Measurements from ENCODE around the gene MGAT4A.
"Not testable (repeated sequence)": the region's sequence is repeated elsewhere in the genome, so short reads cannot be mapped to it uniquely, and the experiment has no call there.

Gene MGAT4A

DNA sequence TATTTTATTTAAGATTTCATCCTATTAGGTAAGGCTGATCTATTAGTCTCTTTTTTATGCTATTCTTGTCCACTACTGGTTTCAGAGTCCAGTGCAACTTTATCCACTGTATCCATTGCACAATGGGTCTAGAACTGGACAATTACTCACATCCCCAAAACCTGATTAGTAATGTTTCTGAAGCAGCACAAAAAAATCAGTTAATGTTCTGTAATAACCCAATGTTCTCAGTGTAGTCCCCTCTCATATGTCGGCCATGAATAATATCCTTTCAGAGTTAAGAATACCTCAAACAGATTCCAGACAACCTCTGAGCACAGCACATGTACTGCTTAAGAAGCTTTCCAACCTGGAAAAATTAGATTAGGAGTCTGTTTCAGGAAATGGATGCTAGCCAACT lies 29.7 kb downstream of the MGAT4A start:
- no peak for DNase-seq

DNA sequence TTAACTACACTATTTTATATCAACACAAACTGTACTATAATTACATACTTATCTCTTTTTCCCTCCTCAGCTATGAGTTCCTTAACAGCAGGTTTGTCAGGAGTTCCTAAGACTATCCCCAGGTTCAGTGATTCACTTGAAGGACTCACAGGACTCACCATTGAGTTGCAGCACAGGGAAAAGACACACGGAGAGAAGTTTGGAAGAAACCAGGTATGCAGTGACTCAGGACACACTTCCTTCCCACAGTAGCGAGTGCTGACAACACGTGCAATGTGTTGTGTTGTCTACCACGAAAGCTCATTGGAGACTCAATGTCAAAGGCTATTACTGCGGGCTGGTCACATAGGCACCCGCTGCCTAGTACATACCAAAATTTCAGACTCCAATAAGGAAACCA lies 32.0 kb downstream of the MGAT4A start:
- no peak for DNase-seq

DNA sequence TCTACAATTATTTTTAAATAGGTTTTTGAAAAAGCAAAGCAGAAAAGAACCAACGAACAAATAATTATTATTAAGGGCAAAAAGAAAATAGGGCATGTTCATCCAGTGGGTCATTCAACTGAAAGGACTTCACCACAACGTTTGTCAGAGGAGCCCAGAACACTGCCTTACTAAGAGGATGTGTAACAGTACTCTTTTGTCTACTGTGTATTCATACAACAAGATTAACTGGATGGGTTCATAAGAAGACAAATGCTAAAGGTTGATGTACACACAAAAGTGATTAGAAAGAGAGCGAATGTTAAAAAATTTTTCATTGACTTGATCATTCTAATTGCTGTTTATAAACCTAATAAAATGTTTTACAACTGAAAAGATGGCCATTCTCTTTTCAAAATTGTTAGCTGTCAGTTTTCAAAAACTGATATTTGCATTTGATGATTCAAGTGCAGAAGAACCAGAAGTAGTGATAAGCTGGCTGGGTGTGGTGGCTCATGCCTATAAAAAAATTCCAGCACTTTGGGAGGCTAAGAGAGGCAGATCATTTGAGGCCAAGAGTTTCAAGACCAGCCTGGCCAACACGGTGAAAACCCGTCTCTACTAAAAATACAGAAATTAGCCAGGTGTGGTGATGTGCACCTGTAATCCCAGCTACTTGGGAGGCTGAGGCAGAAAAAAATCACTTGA lies 33.1 kb downstream of the MGAT4A start:
- no peak for DNase-seq

DNA sequence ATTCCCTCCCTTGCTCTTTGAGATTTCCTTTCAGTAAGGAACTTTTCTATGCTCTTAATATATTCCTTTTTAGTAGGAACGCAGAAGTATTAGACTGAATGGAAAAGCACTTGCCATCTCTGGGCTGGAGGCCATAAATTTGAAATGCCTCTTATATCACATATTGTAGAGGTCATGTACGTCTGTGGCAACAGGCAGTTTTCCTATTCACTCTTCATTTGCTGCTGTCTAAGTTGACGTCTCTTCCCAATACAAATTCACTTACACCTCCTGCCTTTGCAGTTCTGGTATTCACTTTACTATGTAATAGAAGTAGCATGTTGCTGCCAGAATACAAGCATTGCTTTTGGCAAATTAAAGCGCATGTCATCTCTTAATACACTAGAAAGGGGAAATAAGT lies 34.7 kb downstream of the MGAT4A start:
- no peak for DNase-seq

DNA sequence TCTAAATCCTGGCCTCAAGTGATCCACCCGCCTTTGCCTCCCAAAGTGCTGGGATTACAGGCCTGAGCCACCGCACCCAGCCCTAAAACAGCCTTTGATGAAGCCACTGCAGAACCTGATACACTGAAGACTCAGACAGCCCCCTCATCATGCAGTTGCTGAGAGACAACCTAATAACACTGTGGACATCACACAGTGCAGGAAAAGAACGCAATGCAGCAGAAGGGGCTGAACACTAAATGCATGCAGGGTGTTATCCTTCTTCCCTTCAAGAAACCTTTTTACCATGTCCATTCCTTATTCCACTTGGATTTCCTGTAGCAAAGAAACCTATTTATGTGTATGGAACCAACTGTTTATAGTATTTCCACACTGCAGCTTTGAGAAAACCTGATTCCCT lies 35.7 kb downstream of the MGAT4A start:
- DNase-seq: no peak

DNA sequence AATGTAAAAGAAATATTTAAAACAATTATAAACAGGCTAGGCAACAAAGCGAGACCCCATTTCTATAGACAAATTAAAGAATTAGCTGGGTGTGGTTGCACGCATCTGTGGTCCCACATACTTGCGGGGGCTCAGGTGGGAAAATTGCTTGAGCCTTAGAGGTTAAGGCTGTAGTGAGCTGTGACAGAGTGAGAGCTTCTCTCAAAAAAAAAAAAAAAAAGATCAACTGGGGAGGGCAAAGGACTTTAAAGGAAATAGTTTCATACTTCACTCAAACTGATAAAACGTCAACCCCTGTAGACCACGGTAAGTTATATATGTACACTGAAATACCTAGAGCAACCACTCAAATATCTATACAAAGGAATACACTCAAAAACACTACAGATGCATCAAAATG lies 37.5 kb downstream of the MGAT4A start:
- DNase-seq: no peak

DNA sequence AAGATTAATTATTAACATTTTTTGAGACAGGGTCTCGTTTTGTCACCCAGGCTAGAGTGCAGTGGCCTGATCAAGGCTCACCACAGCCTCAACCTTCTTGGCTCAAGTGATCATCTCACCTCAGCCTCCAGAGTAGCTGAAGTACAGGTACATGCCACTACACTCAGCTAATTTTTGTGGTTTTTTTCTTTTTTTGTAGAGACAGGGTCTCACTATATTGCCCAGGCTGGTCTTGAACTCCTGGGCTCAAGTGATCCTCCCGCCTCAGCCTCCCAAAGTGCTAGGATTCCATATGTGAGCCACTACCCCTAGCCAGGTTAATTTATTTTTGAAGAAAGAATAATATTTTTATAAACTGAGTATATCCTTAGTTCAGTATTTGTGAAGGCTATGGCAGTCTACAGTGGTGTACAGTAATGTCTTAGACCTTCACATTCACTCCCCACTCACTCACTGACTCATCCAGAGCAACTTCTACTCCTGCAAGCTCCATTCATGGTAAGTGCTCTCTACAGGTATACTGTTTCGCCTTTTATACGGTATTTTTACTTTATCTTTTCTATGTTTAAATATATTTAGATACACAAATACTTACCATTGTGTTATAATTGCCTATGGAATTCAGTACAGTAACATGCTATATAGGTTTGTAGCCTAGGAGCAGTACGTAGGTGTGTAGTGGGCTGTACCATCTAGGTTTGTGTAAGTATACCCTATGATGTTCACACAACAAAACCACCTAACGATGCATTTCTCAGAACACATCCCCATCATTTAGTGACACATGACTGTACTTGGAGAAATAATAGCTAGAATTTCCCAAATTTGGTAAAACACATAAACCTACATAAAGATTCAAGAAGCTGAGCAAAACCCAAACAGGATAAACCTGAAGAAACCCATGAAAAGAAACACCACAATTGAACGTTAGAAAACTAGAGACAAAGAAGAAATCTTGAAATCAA lies 38.6 kb downstream of the MGAT4A start:
- DNase-seq: no peak

DNA sequence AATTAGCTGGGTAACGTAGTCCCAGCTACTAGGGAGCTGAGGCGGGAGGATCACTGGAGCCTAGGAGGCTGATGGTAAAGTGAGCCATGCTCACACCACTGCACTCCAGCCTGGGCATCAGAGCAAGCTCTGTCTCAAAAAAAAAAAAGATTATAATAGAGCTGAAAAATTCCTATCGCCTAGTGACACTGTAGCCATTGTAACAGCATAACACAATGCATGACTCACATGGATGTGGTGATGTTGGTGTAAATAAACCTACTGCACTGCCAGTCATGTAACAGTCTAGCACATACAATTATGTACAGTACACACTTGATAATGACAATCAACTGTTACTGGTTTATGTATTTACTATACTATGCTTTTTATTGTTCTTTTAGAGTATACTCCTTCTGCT lies 39.6 kb downstream of the MGAT4A start:
- DNase-seq: no peak

DNA sequence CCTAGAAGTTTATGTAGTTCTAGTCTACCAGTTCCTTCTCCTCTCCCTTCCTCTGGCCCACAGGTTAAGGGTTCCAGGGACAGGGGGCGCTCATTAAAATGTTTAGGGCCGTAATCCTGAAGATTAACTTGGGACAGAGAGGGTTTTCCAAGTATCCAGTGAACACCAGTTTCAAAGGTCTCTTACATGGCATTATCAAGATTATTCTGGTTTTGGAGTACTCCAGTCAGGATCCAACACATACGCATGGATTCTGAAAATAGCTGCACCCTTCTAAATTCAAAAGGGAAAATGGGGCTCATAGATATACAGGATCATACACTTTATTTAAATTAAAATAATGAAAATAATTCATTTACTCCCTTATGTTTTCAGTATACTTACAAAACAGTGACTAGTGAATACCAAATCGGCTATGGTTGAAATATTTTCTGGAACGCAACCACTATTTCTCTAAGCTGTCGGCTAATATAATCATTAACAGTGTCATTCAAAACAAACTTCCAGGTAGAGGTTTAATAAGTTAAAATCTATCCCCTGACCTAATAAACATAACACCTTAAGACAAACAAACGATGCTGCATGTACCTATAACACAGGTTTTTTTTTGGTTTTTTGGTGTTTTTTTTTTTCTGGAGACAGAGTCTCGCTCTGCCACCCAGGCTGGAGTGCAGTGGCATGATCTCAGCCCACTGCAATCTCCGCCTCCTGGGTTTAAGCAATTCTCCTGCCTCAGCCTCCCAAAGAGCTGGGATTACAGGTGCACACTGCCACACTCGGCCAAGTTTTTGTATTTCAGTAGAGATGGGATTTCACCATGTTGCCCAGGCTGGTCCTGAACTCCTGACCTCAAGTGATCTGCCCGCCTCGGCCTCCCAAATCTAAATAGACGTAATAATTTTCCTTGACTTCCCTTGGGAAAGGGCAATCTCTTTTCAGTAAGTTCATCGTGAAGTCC lies 44.7 kb downstream of the MGAT4A start:
- DNase-seq: no peak

DNA sequence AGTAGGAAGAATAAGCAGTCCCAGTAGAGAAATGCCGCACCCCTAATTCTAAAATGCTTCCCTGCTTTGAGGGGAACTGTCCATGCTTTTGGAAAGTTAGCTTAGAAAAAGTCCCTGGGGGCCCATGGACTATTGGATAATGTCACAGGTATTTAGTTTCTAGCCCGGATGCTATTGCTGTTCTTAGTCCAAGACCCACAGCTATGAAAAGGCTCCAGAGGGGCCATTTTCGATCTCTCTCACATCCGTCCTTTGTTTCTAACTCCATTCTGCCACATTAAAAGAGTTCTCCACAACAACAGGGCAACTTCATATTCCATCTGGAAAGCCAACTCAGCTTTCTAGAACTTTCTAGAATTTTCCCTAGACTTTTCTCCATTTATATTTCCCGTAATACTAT lies 47.2 kb downstream of the MGAT4A start:
- no peak for DNase-seq

DNA sequence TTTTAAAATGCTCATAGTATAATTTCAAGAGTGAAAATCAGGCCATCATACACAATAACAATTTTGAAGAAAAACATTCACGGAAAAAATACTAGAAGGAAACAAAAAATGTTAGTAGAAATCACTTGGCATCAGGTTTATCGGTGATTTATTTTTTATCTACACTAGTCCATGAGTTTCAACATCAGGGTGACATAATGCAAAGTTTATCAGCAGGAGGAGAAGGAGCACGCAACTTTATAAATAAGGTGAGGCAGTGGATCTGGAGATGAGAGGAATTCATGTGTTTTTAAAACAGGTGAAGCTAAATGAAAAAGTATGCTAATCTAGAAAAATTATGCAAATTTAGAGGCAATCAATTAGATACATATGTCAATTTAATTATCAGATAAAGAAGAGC lies 54.2 kb downstream of the MGAT4A start:
- no peak for DNase-seq

DNA sequence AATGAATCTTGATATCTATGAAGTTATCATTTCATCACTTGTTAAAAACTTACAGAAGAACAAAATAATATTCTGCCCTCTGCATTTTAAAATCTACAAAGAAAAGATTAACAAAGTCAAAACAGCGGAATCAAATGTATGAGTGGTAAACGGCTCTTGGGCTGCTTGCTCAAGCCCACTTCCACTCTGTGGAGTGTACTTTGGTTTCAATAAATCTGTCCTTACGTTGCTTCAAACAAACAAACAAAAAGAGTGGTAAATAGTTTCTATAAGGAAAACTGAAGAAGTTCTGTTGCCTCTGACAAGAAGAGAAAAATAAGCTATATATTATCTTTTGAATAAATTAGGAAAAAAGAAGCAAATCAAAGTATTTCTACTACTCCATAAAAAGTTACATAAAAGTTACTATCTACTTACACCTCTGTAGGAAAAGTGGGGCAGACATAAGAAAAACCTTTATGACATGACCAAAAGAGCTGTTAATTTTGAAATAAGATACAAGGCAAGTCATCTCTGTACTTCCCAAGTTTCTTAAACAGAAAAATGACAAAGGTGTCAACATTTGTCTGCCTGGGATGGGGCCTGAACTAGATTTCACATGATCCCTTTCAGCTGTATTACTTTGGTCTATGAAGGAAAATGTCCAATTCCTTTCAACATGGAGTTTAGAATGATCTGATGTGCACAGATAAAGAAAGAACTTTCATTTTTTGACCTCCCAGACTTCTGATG lies 56.5 kb downstream of the MGAT4A start:
- DNase-seq: no peak

DNA sequence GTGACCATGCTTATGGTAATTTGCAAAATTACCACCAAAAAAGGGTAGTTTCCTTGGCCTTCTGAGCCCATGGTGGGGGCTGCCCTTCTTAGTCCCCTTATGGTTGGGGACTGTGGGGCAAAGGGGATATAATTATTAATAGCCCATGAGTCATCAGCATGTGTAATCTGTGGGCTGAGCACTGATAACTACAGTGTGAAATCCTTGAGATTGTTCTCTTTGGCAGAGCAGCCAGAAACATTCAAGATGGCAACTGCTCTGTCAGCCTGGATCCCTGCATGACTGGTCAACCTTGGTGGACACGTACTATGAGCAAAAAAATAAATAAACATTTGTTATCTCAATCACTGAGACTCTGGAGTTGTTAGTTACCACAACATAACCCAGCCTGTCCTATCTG lies 61.3 kb downstream of the MGAT4A start:
- no peak for DNase-seq

DNA sequence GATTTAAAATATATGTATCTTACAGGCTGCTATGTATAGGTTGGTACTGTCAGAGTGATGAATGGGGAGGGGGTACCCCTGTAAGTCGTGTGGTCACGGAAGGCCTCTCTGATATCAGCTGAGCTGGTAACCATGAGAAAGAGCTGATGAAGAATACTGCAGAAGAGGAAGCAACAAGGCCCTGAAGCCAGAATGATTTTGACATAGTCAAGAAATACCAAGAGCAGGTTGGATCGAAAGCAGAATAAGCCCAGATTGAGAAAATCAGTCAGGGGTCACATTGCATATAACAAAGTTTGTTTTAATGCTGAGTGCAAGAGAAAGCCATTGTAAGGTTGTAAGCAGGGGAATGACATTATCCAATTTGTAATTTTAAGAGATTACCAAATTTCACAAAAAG lies 65.3 kb downstream of the MGAT4A start:
- no peak for DNase-seq

DNA sequence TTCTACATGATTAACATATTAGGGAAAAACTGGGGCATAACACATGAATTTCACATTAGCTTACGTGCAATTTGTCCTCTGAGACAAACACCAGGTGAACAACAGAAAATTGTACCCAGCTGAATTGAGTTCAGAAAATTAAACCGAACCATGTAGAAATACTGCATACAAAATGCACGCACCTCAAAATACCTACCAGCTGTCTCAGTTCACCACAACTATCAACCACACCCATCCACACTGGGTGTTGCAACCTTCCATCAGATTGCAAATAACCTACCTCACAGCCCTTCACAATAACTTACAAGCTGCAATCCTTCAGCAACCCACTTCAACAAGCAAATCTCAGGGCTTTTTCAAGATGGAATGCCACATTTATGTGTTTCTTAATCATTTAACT lies 66.6 kb downstream of the MGAT4A start:
- DNase-seq: peak; percentile 32

DNA sequence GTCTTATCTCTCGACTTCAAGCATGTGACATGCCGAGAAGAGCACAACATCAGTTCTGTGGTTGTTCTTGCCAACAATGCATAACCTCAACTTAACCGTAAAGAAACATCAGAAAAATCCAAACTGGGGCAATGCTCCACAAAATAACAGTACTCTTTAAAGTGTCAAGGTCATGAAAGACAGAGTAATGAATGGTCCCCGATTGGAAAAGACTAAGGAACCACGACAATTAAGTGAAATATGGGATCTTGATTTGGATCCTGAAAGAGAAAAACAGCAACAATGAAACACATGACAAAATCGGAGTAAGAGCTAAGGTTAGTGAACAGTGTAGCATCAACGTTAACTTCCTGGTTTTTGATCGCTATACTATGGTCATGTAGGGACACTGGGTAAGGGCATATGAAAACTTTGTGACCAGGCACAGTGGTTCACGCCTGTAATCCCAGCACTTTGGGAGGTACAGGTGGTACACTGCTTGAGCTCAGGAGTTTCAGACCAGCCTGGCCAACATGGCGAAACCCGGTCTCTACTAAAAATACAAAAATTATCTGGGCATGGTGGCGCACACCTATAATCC lies 67.3 kb downstream of the MGAT4A start:
- no peak for DNase-seq

DNA sequence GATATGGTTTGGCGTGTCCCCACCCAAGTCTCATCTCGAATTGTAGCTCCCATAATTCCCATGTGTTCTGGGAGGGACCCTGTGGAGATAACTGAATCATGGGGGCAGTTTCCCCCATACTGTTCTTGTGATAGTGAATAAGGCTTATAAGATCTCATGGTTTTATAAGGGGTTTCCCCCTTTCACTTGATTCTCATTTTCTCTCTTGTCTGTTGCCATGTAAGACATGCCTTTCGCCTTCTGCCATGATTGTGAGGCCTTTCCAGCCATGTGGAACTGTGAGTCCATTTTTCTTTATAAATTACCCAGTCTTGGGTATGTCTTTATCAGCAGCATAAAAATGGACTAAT lies 71.5 kb downstream of the MGAT4A start:
- DNase-seq: not testable (repeated sequence)

DNA sequence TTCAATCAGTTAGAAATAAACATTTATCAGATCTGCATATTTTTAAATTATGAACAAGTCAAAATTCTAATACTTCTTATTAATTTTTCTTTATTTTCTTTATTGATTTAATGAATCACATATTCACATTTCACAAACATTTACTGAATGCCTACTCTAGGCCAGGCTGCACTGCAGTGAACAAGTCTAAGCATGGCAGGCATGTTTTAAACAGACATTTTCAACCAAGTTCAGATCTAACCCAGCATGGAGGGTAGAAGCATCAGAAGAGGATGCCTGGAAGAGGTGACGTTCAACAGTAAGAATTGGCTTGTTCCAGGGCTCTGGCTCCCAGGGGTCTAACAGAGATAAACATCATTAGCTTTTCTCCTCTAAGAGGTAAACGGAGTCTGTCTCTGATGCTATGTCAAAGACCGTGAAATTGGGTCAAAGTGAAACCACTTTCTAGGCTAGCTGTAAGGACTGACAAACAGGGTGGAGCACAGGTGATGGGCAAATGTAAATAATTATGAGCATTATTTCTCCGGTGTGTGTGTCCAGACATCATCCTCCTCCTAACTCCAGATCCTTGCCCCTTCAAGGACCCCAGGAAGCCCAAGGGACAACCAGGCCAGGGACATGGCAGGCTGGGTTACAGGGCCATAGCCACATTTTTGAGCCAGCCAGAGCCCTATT lies 72.0 kb downstream of the MGAT4A start:
- DNase-seq: no peak

DNA sequence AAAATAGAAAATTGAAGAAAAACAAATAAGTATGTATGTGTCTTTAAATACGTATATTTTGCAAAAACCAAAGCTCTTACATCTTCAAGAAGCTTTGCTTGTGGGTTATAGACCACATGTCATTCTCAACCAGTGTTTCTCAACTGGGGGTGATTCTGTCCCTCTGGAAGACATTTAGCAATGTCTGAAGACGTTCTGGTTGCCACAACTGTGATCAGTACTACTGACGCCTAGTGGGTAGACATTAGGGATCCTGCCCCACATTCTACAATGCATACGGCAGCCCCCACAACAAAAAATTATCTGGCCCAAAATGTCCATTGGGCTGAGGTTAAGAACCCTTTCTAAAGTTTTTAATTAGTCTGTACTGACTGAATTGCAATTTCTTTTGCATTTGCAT lies 74.1 kb downstream of the MGAT4A start:
- DNase-seq: no peak

DNA sequence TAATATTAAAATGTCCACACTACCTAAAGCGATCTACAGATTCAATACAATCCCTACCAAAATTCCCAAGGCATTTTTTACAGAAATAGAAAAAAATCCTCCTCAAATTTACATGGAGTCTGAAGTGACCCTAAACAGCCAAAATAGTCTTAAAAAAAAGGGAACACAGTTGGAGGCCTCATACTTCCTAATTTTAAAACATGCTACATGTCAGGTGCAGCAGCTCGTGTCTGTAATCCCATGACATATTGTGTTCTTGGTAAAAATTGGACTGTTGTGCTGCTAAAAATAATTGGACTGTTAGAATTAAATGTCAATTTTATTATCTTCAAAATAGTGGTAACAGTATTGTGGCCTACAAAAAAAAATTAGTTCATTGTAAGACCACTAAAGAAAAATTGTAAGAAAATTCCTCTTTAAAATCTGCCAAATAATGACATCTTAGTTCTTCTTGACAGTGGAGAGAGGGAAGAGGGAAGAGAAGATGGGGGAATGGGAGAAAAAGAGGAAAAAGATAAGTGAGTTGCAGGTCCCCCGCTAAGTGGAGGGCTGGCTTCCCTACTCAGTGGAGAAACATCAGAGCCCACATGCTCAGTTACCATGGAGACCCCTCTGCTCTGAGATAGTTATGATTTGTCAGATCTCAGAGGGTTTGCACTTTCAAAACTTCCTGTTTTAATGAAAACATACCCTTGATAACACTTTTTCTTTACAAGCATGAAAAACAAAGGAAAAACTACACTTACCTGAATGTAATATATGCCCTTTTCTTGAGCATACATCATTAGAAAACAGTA lies 76.0 kb downstream of the MGAT4A start:
- DNase-seq: no peak

DNA sequence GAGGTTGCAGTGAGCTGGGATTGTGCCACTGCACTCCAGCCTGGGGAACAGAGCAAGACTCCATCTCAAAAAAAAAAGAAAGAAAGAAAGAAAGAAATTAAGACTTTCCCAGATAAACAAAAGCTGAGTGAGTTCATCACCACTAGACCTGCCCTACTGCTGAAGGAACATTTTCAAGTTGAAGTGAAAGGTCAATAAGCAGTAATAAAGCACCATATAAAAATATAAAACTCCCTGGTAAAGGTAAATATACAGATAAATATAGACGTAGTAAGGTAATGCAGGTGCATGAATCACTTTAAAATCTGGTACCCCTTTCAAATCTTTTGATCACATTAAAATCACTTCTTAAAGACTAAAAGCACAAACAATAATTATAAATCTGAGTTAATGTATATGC lies 79.9 kb downstream of the MGAT4A start:
- no peak for DNase-seq
